GM21619 (cell line): ENCODE measurements around the gene SRGAP2B.
"Not testable (repeated sequence)": the region's sequence is repeated elsewhere in the genome, so short reads cannot be mapped to it uniquely, and the experiment has no call there.

ENCODE experiments used
- ATAC-seq: cut with Tn5 transposase; IDR thresholded peaks from one replicate; pipeline ENCODE4 v1.9.1; 2021; ENCODE audit not compliant: unreplicated experiment

The SRGAP2B gene

DNA sequence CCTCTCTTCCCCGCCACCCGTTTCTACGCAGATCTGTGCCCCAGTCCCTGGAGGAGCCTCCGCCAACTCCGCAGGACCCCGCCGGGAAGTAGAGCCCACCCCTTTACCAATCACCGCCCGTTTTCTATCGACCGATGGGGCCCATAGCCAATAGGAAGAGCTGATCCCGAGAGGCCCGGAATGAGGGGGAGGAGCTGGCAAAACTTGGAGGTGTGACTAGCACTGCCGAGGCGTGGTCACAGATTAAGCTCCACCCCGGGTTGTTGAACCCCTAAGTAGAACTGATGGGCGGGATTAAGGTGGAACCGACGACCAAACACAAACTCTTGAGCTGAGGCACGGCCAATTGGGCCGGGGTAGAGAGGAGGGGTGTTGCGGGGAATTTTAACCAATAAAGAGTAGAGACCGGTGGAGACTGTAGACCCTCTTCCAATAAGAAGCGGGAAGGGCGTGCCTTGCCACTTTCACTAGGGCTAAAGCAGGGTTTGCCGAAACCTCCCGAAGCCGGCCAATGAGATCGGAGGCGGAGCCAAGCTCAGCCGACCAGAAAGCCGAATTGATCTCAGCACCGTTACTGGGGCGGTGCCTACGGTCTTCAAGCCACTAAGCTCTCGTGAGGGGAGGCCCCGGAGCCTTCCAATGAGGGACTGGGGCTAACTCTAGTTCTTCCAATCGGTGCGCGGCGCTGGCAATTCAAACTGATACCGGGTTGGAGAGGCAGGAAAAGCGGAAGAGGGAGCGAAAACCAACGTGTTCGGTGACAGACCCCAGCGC is at the start of gene SRGAP2B, which contains the start of gene FAM72D:
SRGAP2B (minus strand) TSS at position 45 of the 774 bp plus-strand sequence. CDS start 2,427 bp downstream, outside the sequence.
FAM72D (plus strand) TSS at position 691 of the 774 bp plus-strand sequence. CDS start 874 bp downstream, outside the sequence.
- ATAC-seq: peak; percentile 78

DNA sequence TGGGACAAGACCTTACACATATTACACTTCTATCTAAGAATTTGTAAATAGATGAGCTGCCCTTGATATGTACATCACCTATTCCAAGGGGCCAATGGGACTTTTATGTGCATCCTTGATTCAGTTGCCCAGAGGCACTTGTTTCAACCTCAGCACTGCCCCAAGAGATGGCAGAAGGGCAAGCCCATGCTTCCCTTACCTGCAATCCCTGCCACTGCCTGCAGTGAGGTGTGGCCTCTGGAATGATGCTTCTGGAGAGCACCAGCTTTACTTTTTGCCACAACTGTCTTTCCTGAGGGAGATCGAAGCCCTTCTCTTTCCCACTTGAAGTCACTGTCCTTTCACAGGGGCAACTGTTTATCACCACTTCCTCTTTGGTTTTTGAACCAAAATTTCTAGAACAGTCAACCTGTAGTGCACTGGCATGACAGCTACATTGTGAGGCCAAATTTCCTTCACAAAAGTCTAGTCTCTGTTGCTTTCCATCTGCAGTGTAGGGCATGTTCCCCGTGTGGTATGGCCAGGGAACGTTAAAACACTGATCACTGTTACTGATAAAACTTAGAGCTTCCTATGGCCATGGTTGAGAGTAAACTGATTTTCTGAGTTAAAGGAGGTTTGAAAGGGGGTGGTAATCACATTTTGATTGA is 49.3 kb upstream of the SRGAP2B start:
- ATAC-seq: not testable (repeated sequence)

- ATAC-seq: not testable (repeated sequence)
These were observed 45.4 kb upstream of the SRGAP2B start for GRCh38 chr1:145140549-145140948.

GRCh38 chr1:145134476-145134875 is 39.3 kb upstream of the SRGAP2B start:
- ATAC-seq: not testable (repeated sequence)

DNA sequence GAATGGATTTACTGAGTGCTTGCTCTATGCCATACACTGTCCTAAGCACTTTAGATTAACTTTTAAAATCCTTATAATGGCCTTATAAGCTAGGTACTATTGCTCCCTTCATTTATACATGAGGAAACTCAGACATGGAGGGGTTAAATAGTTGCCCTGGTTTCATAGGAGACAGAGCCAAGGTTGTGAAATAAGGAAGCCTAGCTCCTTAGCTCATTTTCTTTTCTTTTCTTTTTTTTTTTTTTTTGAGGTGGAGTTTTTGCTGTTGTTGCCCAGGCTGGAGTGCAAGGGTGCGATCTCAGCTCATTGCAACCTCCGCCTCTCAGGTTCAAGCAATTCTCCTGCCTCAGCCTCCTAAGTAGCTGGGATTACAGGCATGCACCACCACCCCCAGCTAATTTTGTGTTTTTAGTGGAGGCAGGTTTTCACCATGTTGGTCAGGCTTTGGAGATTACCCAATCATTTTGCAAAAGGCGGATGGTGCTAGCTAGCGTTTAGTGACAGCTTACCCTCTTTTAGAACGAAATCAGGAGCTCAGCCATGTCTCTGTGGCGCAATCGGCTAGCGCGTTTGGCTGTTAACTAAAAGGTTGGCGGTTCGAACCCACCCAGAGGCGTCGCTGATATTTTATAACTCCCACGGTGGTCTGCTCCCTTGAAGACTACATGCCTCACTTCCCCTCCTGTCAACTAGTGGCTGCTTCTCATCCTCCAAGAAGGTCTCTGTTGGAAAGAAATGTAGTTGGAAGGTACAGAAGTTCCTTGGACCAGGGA is 33.8 kb upstream of the SRGAP2B start:
- ATAC-seq: not testable (repeated sequence)

DNA sequence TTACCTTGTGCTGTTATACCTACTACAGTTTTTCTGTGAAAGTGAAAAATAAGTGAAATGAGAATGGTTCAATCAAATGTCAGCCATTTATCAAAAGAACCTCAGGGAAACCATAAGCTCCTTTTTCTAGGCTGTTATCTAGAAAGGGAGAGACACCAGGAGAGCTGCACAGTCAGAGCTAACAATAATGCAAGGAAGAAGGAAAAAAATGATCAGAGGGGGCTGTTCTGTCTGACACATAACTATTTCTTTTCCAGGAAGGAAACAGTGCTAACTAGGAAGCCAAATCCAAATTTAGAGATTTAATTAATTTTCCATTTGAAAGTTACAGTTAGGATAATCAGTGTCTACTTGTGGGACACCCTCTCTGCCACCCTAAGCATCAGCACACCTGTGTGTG is 32.0 kb upstream of the SRGAP2B start:
- not testable (repeated sequence) for ATAC-seq

GRCh38 chr1:145125112-145125511 is 30.0 kb upstream of the SRGAP2B start:
- ATAC-seq: not testable (repeated sequence)

DNA sequence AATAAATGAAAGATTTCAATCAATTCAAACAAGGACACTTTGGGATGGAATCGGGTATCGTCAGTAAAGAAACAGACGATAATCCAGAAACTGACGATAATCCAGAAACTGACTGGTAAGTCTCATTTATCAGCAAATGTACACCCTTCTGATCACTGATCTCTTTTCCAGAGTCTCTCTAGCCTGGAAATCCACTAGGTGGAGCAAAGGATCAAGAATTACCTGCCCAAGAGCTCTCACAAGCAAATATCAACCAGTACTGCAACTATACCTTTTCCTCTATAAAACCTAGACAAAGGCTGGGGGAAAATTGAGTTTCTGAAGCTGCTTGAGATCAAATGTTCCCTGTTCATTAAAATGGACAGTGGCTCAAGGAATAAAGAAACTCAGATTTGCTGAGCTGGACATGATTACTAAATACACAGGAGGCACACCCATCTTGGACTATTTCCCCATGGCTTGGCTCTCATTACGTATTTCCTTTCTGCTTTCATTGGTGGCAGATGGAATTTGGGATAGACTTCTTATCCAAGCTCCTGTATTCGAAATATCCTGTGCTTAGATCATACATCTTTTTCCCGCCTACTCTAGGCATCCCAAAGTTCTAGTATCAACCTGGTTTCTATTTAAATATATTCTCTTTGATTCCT is 29.0 kb upstream of the SRGAP2B start:
- ATAC-seq: not testable (repeated sequence)

DNA sequence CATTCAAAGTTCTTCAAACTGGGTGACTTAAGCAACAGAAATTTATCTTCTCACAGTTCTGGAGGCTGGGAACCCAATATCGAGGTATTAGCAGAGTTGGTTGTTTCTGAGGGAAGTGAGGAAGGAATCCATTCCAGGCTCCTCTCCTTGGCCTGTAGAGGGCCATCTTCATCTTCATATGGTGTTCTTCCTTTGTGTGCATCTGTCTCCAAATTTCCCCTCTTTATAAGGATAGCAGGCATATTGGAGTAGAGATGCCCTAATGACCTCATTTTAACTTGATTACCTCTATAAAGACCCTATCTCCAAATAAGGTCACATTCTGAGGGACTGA is 27.9 kb upstream of the SRGAP2B start:
- not testable (repeated sequence) for ATAC-seq

DNA sequence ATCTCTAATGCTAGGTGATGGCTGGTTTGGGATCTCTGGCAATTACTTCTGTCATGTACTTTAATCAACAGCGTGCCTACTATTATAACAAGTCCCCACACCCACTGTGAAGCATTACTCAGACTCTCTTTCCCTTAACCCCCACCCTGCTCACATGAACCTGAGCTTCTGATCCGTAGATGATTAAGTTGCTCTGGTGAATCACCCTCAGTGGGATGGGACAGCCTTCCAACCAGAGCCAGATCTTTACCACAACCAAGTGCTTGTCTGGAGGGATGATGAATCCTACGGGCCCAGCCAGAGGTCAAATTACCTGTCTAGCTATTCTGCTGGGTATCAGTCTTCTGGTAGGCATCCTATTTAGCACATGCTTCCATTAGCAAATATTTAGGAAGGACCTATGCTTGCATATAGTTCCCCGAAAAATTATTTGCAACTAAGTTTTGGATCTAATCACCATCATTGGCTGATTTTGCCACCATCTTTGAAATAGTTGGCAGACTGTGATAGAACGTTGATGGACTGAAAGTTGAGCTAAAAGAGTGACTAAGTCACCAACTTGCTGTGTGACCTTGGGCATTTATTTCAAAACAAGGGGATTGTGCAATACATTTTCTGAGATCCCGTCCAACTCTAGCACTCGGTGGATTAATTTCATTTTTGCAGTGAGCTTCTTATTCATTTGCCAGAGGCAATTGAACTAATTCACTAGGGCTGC is 27.4 kb upstream of the SRGAP2B start:
- ATAC-seq: not testable (repeated sequence)

DNA sequence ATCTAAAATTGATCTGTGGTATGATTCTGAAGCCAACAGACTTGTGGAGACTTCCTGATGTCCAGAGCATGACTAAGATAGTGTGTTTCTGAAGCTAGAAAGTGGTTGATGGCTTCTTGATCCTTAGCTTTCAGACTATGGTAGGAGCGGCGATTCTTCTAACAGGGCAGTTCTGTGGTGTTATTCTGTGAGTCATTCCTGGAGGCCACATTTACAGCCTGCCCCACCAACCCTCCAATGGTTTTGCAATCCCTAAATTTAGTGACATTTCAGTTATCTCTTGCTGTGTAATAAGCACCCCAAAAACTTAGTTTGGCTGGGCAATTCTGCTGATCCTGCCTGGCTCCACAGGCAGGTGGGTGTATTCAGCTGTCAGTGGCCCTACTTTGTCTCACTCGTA is 24.7 kb upstream of the SRGAP2B start:
- ATAC-seq: not testable (repeated sequence)

DNA sequence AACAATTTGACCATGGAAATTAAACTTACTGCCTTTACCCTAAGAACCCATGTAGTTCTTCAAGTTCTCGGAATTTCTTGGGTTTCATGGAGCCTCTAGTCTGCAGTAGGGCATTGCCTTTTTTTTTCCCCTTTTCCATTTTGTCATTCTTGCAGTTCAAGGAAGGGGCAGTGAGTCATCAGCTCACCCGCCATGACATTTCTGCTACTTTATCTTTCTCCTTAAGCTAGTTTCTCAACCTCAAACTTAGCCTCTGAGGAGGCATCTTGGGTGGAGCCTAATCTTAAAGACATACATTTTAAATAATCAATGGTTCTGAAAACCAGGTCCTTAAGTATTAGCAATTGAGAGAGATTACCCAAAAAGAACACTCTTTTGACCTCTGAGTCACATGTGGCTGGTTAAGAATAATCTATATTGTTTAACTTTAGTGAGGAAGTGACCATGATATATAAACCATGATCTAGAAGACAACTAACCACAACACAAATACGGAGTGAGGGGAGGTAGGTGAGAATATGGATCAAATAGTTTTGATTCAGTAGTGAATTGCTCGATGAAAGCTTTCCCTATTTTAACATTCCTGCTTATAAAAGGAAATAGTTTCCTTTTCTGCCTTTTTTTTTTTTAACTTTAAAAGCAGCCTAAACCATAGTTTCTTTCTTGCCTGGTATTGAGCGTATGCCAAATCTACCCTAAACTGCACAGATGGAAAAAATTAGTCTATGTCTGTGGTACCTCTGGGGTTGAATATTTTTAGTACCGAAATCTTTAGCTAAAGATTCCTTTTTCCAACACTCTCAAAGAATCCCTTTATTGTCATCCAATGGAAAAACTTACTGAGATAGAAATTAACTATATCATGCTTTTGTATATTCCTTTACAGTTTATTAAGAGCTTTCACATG is 20.7 kb upstream of the SRGAP2B start:
- ATAC-seq: not testable (repeated sequence)

GRCh38 chr1:145114560-145115057 is 19.5 kb upstream of the SRGAP2B start:
- ATAC-seq: not testable (repeated sequence)

DNA sequence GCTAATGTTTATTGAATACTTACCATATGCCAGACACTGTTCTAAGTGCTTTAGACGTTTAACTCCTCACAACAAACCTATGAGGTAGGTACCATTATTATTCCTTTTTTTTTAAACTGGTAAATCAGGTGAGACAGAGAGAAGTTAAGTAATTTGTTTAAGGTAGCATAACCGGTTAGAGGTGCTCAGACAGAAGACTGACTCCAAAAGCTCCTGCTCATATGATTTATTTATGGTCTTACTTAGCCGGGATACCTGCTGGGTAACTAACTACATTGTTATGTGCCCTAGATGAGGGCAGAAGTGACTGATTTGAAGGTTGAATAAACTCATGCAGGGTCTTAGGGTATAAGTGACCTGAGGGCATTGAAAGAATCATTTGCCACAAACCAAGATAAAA is 17.6 kb upstream of the SRGAP2B start:
- not testable (repeated sequence) for ATAC-seq

- not testable (repeated sequence) for ATAC-seq
These were observed 16.5 kb upstream of the SRGAP2B start for GRCh38 chr1:145111674-145112073.

- ATAC-seq: not testable (repeated sequence)
These were observed 8.2 kb upstream of the SRGAP2B start for GRCh38 chr1:145103294-145103693.

GRCh38 chr1:145101725-145102124 is 6.6 kb upstream of the SRGAP2B start:
- ATAC-seq: not testable (repeated sequence)

GRCh38 chr1:145094655-145095211 is 395 bp downstream of the SRGAP2B start:
- peak; percentile 4 for ATAC-seq
